ENCODE measurements around the gene CALN1. TPM values are rescaled to one million over a fixed set of nuclear protein-coding genes. Genes with fewer than 3 reads are reported as not detected.

CALN1 gene
- total and polyA plus RNA-seq, 11 donors, result not detected

DNA sequence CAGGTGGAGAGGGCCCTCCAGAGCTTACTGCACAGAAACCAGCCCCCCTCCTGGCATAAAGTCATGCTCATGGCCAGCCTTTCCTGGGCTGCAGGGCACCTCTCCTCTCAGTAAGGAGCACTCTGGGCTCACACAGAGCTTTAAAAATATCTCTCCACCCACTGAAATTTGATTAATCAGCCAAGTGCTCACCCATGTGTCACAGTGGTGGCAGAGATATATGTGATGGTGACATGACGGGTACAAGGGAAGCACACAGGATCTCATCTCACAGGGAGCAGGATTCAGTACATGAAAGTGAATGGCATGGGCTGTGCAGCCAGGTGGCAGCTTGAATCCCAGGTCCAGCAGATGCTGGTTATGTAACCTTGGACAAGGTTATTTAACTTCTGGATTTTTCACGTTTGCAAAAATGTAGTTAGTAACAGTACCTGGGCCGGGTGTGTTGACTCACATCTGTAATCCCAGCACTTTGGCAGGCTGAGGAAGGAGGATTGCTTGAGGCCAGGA lies 144.8 kb downstream of the CALN1 start:
- ATAC-seq (no peak), DNase-seq (no peak)
- Histone ChIP-seq H3K4me3 (no peak overlapping the region), H3K27ac (no peak overlapping the region), H3K36me3 (no peaks in the 10 kb centered on the region), H3K9me3 (peaks cover 0 to 20% (median 3%) of the 10 kb centered on the region in 12 donors), H3K4me1 (no peaks in the 10 kb centered on the region), H3K27me3 (peaks cover 0 to 7% (median 0%) of the 10 kb centered on the region in 9 donors)
- intact Hi-C loops (cut with DNase I), result no loop called here
- TF ChIP-seq, protein P1, sequence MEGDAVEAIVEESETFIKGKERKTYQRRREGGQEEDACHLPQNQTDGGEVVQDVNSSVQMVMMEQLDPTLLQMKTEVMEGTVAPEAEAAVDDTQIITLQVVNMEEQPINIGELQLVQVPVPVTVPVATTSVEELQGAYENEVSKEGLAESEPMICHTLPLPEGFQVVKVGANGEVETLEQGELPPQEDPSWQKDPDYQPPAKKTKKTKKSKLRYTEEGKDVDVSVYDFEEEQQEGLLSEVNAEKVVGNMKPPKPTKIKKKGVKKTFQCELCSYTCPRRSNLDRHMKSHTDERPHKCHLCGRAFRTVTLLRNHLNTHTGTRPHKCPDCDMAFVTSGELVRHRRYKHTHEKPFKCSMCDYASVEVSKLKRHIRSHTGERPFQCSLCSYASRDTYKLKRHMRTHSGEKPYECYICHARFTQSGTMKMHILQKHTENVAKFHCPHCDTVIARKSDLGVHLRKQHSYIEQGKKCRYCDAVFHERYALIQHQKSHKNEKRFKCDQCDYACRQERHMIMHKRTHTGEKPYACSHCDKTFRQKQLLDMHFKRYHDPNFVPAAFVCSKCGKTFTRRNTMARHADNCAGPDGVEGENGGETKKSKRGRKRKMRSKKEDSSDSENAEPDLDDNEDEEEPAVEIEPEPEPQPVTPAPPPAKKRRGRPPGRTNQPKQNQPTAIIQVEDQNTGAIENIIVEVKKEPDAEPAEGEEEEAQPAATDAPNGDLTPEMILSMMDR (IDR thresholded peaks at IDR 0.05), result no peak
- TF ChIP-seq POLR2A (IDR thresholded peaks at IDR 0.05), result no peak
- 69 to 88% (median 80%) methylated on average over 3 of the region's 3 CpGs for WGBS, 4 donors

DNA sequence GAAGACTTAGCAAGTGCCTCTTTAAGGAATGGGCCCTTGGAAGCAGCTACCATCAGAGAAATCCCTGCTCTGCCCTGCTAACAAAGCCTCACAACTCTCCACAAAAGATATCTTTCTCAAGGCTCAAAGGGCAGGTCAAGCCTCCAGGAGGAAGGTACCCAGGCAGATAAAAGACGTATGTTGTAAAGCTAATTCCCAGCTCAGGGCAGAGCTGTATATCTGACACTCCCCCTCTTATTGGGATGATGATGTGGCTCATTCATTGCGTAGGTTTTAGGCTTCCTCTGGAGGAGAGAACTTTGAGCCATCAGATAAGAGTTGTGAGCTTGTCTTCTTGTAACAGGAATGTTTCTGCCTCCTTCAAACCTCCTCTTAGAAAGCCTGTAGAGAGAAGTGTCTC lies 145.4 kb downstream of the CALN1 start:
- intact Hi-C loops (cut with DNase I), result no loop called here
- peaks cover 0 to 20% (median 3%) of the 10 kb centered on the region in 12 donors for H3K9me3 ChIP-seq
- H3K36me3 ChIP-seq, result no peaks in the 10 kb centered on the region
- H3K4me1 ChIP-seq, result no peaks in the 10 kb centered on the region
- ATAC-seq, result no peak
- no peak for TF ChIP-seq POLR2A (IDR thresholded peaks at IDR 0.05)
- TF ChIP-seq, protein P1 (IDR thresholded peaks at IDR 0.05), result no peak
- no peak overlapping the region for H3K27ac ChIP-seq
- peaks cover 0 to 7% (median 0%) of the 10 kb centered on the region in 9 donors for H3K27me3 ChIP-seq
- no peak overlapping the region for H3K4me3 ChIP-seq
- 42 to 57% (median 44%) methylated on average over 2 of the region's 2 CpGs for WGBS, 4 donors
- DNase-seq, result no peak

DNA sequence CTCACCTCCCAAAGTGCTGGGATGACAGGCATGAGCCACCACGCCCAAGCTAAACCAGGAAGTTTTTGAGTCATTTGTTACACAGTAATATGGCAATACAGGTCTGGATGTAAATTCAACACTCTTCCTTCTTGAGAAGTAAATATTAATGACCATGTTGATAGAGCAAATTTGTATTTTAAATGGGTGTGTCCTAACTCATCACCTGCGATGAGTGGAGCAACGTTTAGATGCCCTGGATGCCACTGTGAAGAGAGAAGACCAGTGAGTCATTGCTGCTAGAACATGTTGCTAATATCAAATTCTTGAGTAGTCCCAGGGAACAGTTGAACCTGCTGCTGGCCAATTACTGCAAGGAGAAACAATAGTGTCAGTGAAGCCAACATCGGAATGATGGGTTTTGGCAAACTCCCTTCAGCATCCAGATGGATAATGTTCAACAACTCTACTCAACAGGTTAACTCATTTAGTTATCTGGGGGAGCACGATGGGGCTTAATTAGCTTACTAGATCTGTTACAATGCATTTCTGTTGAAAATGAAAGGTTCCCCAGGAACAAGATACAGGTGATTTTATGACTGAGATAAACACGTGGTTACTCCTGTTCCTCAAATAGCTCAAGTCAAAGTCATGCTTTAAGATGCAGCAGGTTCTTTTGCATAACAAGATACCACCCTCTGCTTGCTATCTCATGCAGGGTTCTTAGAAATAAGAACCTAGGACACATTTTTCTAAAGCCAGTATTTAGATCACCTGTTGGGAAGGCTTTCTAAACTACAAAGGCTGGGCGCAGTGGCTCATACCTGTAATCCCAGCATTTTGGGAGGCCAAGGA lies 146.8 kb downstream of the CALN1 start:
- Histone ChIP-seq H3K36me3 (no peaks in the 10 kb centered on the region), H3K27ac (no peak overlapping the region), H3K27me3 (peaks cover 0 to 7% (median 0%) of the 10 kb centered on the region in 9 donors), H3K4me3 (no peak overlapping the region), H3K4me1 (no peaks in the 10 kb centered on the region), H3K9me3 (peaks cover 0 to 11% (median 0%) of the 10 kb centered on the region in 12 donors)
- intact Hi-C loops (cut with DNase I), result no loop called here
- 58 to 80% (median 73%) methylated on average over 7 of the region's 7 CpGs for WGBS, 4 donors
- no peak for TF ChIP-seq POLR2A (IDR thresholded peaks at IDR 0.05)
- TF ChIP-seq, protein P1 (IDR thresholded peaks at IDR 0.05), result no peak
- ATAC-seq (no peak), DNase-seq (no peak)

DNA sequence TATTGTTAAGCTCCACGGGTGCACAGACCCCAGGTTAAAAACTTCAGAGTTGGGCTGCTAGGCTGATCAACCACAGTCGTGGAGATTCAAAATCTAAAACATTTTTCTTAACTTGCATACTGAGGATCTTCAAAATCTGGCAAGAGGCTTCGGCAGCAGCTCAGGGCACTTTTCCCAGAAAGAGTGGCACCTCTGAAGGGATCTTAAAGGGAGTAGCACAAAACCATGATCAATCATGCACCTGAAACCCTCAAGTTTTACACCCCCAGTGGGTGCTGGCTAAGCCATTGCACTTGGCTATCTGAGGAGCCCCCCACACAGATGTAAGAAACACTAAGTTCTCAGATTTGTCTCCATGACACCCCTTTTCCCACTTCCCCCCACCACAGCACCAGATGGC lies 151.7 kb downstream of the CALN1 start:
- WGBS, 4 donors, result 34 to 55% (median 49%) methylated on average over 3 of the region's 3 CpGs
- no peak for ATAC-seq
- peaks cover 0 to 6% (median 0%) of the 10 kb centered on the region in 12 donors for H3K9me3 ChIP-seq

More for the DNA sequence above, 151.7 kb downstream of the CALN1 start:
- Histone ChIP-seq H3K27ac (no peak overlapping the region), H3K4me3 (no peak overlapping the region), H3K4me1 (no peaks in the 10 kb centered on the region), H3K36me3 (no peaks in the 10 kb centered on the region), H3K27me3 (peaks cover 0 to 7% (median 0%) of the 10 kb centered on the region in 9 donors)
- no peak for TF ChIP-seq POLR2A (IDR thresholded peaks at IDR 0.05)
- TF ChIP-seq, protein P1 (IDR thresholded peaks at IDR 0.05), result no peak
- DNase-seq, result no peak
- intact Hi-C loops (cut with DNase I), result no loop called here

All from heart left ventricle (tissue), 16 donors.